Endothelial cell of umbilical vein (primary cell): ENCODE results near the gene RIBC1. TPM values are rescaled to one million over a fixed set of nuclear protein-coding genes. Genes with fewer than 3 reads are reported as not detected.

ENCODE experiments used
- BruUV-seq: library from RNA; stranded (reverse); fragments of 400-500 nt; replicated peaks from 2 replicates; lab custom pipeline; 2021; lab: Mats Ljungman, UMichigan
- CTCF ChIA-PET: fragments of 300-600, 350-600 bp; sonication (Branson Sonifier 250); formaldehyde crosslinking; loops from one replicate; lab custom pipeline; 2021; ENCODE audit warnings: antibody characterized with exemption, inconsistent platforms; lab: Charles Lee
- POLR2A ChIA-PET: fragments of 300-600, 350-600 bp; sonication (Branson Sonifier 250); formaldehyde crosslinking; loops from one replicate; lab custom pipeline; 2021; ENCODE audit warnings: antibody characterized with exemption, inconsistent platforms; lab: Charles Lee
- DNase-seq: peaks from one replicate; pipeline ENCODE4 v3.0.0-alpha.2; 2011; ENCODE audit warnings: low read depth, low spot score
- FAIRE-seq: peaks from 2 replicates; lab custom pipeline; 2011; peaks lifted over from hg19 to GRCh38; lab: Jason Lieb, UNC
- H2AFZ ChIP-seq: 2 replicates; pipeline ENCODE4 v1.6.0; 2012; ENCODE audit warnings: low read depth, low read length, control low read depth, inconsistent platforms
- H3K27ac ChIP-seq: 2 replicates; pipeline ENCODE4 v1.5.1; 2011; ENCODE audit warnings: low read depth, mild to moderate bottlenecking, control low read depth, low read length, moderate library complexity; ENCODE audit not compliant: insufficient read depth
- H3K27me3 ChIP-seq, 2 experiments: 2 replicates each; pipeline versions ENCODE4 v1.6.0 to v1.6.1; 2011; ENCODE audit warnings: low read length in 2 of 2, mixed read lengths in 1 of 2; ENCODE audit not compliant: control insufficient read depth in 2 of 2, insufficient read depth in 2 of 2
- H3K36me3 ChIP-seq, 2 experiments: 2 replicates in 1 of 2; 3 replicates in 1 of 2; pipeline ENCODE4 v1.5.1; 2011; ENCODE audit warnings: low read length in 2 of 2, mild to moderate bottlenecking in 1 of 2, moderate library complexity in 1 of 2; ENCODE audit not compliant: control insufficient read depth in 2 of 2, insufficient read depth in 2 of 2; ENCODE audit errors: extremely low read depth in 1 of 2
- H3K4me1 ChIP-seq: 3 replicates; pipeline ENCODE4 v1.5.1; 2011; ENCODE audit warnings: mild to moderate bottlenecking, low read length; ENCODE audit not compliant: control insufficient read depth, insufficient read depth; ENCODE audit errors: extremely low read depth
- H3K4me2 ChIP-seq: 2 replicates; pipeline ENCODE4 v1.6.1; 2011; ENCODE audit warnings: low read length, control low read depth, mixed read lengths; ENCODE audit not compliant: insufficient read depth
- H3K4me3 ChIP-seq, 3 experiments: fragments of 200-600 bp in 1 of 3; sonication (generic), shearing (Covaris generic) in 1 of 3; replicated peaks in 1 of 3; 2 replicates each; pipeline ENCODE4 v1.5.1; 2011 to 2016; ENCODE audit warnings: control low read depth in 3 of 3, low read length in 3 of 3, mild to moderate bottlenecking in 2 of 3, inconsistent platforms in 1 of 3, low read depth in 1 of 3, moderate library complexity in 1 of 3; ENCODE audit not compliant: insufficient read depth in 1 of 3
- H3K79me2 ChIP-seq: 2 replicates; pipeline ENCODE4 v1.6.0; 2012; ENCODE audit warnings: low read length, inconsistent platforms; ENCODE audit not compliant: control insufficient read depth, insufficient read depth
- H3K9ac ChIP-seq: replicated peaks from 2 replicates; pipeline ENCODE3; 2011; ENCODE audit warnings: low read length, control low read depth; ENCODE audit not compliant: insufficient read depth; ENCODE audit errors: extremely low read depth
- H3K9me1 ChIP-seq: replicated peaks from 3 replicates; pipeline ENCODE4 v1.6.0; 2011; ENCODE audit warnings: mild to moderate bottlenecking, low read length; ENCODE audit not compliant: control insufficient read depth, insufficient read depth; ENCODE audit errors: extremely low read depth
- H3K9me3 ChIP-seq: replicated peaks from 2 replicates; pipeline ENCODE4 v1.5.1; 2012; ENCODE audit warnings: low read length, inconsistent platforms; ENCODE audit not compliant: control insufficient read depth, insufficient read depth
- H4K20me1 ChIP-seq: replicated peaks from 2 replicates; pipeline ENCODE3; 2011; ENCODE audit warnings: mild to moderate bottlenecking, low read length; ENCODE audit not compliant: control insufficient read depth, insufficient read depth; ENCODE audit errors: extremely low read depth
- JUN ChIP-seq: IDR thresholded peaks from 2 replicates; pipeline ENCODE4 v1.6.1; 2011; ENCODE audit warnings: borderline replicate concordance, low read depth; ENCODE audit not compliant: insufficient read length, insufficient read depth
- MYC ChIP-seq: IDR thresholded peaks from one replicate; pipeline ENCODE4 v1.6.1; 2011; ENCODE audit warnings: mild to moderate bottlenecking, low read depth, low read length
- POLR2AphosphoS5 ChIP-seq: IDR thresholded peaks from 2 replicates; pipeline ENCODE4 v1.6.1; 2012; ENCODE audit warnings: low read depth, mild to moderate bottlenecking, control low read depth, low read length, moderate library complexity; ENCODE audit not compliant: insufficient read depth
- dilution Hi-C: fragments of 300-500 bp; cut with MboI; formaldehyde crosslinking; loops from one replicate; pipeline ENCODE4 v1.15.0; 2019; ENCODE audit warnings: low sequenced_read_pairs; ENCODE audit not compliant: extremely low pct_ligation_motif_present
- intact Hi-C: fragments of 100-400 bp; cut with micrococcal nuclease; formaldehyde crosslinking; loops from one replicate; pipeline ENCODE4 v1.10.0; 2022
- polyA plus RNA-seq, 4 experiments: library from polyadenylated mRNA; depleted of rRNA in 3 of 4; stranded (reverse) in 3 of 4; unstranded in 1 of 4; fragments of >200 nt; gene quantifications; 2 replicates each; pipeline versions ENCODE4 v1.2.1 to v1.2.3, GENCODE V29; 2011 to 2012; ENCODE audit warnings: missing spikeins in 1 of 4
- total RNA-seq: library from RNA; stranded (reverse); gene quantifications from 2 replicates; pipeline ENCODE4 v1.2.3, GENCODE V29; 2021
- TF ChIP-seq, protein P1 (sequence below): IDR thresholded peaks from 2 replicates; pipeline ENCODE4 v1.6.1; 2011; ENCODE audit not compliant: insufficient read depth, insufficient read length
- TF ChIP-seq, protein P2 (sequence below), 2 donors: IDR thresholded peaks; 1 replicate in 1 of 2; 2 replicates in 1 of 2; pipeline ENCODE4 v1.5.1; 2011; ENCODE audit warnings: low read length in 2 of 2, mild to moderate bottlenecking in 2 of 2, moderate library complexity in 2 of 2, control low read depth in 1 of 2, inconsistent platforms in 1 of 2, low read depth in 1 of 2; ENCODE audit not compliant: insufficient read depth in 1 of 2; ENCODE audit errors: extremely low read depth in 1 of 2

The RIBC1 gene
- total and polyA plus RNA-seq, 2 donors (not counting 3 experiments of a cell fraction or from before 2014, with no cell fraction given) = 0.23 to 0.86 TPM

DNA sequence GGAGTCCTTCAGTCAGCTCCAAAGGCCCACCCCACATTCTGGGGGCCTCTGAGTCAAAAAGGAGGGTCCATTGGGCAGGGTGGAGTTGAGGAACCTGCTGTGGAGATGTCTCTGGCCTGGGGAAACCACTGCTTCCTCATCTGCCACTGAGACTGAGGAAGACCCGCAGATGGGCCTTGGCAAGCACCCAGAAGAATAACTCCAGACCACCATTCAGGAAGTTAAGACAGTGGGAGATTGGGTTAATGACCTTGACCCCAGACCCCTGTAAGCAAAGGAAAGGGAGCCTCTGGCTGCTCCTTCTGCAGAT is 19.6 kb downstream of the RIBC1 start:
- H4K20me1 ChIP-seq = no peaks in the 10 kb centered on the region
- H3K4me3 ChIP-seq = no peak overlapping the region
- peaks cover 7% of the 10 kb centered on the region for H3K4me1 ChIP-seq
- H3K27me3 ChIP-seq = no peaks in the 10 kb centered on the region
- no peaks in the 10 kb centered on the region for H3K79me2 ChIP-seq
- H3K9me1 ChIP-seq = no peaks in the 10 kb centered on the region
- H3K36me3 ChIP-seq = no peaks in the 10 kb centered on the region
- no peak overlapping the region for H2AFZ ChIP-seq
- FAIRE-seq = no peak
- TF ChIP-seq, protein P1, sequence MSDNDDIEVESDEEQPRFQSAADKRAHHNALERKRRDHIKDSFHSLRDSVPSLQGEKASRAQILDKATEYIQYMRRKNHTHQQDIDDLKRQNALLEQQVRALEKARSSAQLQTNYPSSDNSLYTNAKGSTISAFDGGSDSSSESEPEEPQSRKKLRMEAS = no peak
- TF ChIP-seq POLR2AphosphoS5 = no peak
- no peak for TF ChIP-seq JUN
- no peaks in the 10 kb centered on the region for H3K9me3 ChIP-seq
- DNase-seq = no peak
- intact Hi-C loops (no loop called here), dilution Hi-C loops (no loop called here)
- H3K9ac ChIP-seq = no peak overlapping the region
- H3K4me2 ChIP-seq = no peak overlapping the region
- ChIA-PET CTCF (interaction anchor here (1.1 to 1.2 kb wide), 2 partner anchors 129 to 146 kb away, joined by 3 to 4 read pairs; no protein-coding TSS in a partner anchor), POLR2A (no interaction called here)
- H3K27ac ChIP-seq = no peak overlapping the region
- BruUV-seq = no TSS peak

DNA sequence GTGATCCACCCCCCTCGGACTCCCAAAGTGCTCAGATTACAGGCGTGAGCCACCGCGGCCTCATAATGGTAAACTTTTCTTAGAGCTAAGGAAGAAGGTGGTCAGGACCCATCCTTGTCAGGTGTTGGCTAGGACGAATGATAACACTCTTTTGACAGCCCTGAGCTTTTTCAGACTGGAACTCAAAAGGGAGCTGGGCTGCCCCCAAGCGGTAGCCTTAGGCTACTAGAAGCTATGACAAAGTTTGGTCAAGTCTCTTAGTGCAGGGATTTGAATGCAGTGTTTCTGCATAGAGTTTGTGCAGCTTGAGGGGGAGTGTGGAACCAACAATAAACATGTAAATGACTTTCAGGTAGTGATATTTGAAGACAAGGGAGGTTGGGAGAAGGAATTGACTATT is 23.3 kb downstream of the RIBC1 start:
- H3K79me2 ChIP-seq = no peaks in the 10 kb centered on the region
- dilution Hi-C loops = no loop called here
- peaks cover 3% of the 10 kb centered on the region for H3K4me1 ChIP-seq
- no peak overlapping the region for H3K9ac ChIP-seq
- H3K27ac ChIP-seq = no peak overlapping the region
- no peaks in the 10 kb centered on the region for H4K20me1 ChIP-seq
- CTCF ChIA-PET = interaction anchor here (0.6 to 4.0 kb wide), 19 partner anchors 10 to 1611 kb away, joined by 3 to 47 read pairs (median 5); partner anchors contain the start of genes HSD17B10, RIBC1 and SMC1A
- H3K9me1 ChIP-seq = no peaks in the 10 kb centered on the region
- no peaks in the 10 kb centered on the region for H3K9me3 ChIP-seq
- DNase-seq (peak; percentile 30), FAIRE-seq (peak; percentile 73)
- no peak overlapping the region for H3K4me2 ChIP-seq
- no peak overlapping the region for H2AFZ ChIP-seq
- no peak overlapping the region for H3K4me3 ChIP-seq
- H3K36me3 ChIP-seq = no peaks in the 10 kb centered on the region
- TF ChIP-seq, protein P2, sequence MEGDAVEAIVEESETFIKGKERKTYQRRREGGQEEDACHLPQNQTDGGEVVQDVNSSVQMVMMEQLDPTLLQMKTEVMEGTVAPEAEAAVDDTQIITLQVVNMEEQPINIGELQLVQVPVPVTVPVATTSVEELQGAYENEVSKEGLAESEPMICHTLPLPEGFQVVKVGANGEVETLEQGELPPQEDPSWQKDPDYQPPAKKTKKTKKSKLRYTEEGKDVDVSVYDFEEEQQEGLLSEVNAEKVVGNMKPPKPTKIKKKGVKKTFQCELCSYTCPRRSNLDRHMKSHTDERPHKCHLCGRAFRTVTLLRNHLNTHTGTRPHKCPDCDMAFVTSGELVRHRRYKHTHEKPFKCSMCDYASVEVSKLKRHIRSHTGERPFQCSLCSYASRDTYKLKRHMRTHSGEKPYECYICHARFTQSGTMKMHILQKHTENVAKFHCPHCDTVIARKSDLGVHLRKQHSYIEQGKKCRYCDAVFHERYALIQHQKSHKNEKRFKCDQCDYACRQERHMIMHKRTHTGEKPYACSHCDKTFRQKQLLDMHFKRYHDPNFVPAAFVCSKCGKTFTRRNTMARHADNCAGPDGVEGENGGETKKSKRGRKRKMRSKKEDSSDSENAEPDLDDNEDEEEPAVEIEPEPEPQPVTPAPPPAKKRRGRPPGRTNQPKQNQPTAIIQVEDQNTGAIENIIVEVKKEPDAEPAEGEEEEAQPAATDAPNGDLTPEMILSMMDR (IDR thresholded peaks at IDR 0.05; ENCODE audit: extremely low read depth in 1 of 2, insufficient read depth in 1 of 2, low read depth in 1 of 2, low read length in 2 of 2) = peak; percentile 51 to 59
- TF ChIP-seq MYC = no peak
- H3K27me3 ChIP-seq = no peaks in the 10 kb centered on the region
- POLR2A ChIA-PET = no interaction called here
- intact Hi-C loops = loop anchor here (1.0 kb wide), 2 partner anchors 129 to 133 kb away; no protein-coding TSS in a partner anchor
- no TSS peak for BruUV-seq
